IMR-90 (cell line): ENCODE results near the gene ERC2. TPM values are rescaled to one million over a fixed set of nuclear protein-coding genes. Genes with fewer than 3 reads are reported as not detected.

Experiments used
- ATAC-seq: fragments of 200-7000 bp; cut with Tn5 transposase; 2 replicates; pipeline ENCODE4 v1.9.1; 2020; ENCODE audit warnings: low read depth, mild to moderate bottlenecking, moderate library complexity
- BruUV-seq: library from RNA; stranded (reverse); fragments of 400-500 nt; replicated peaks from 2 replicates; lab custom pipeline; 2021; lab: Mats Ljungman, UMichigan
- CTCF ChIA-PET: fragments of 300-600 bp; formaldehyde crosslinking; extraction: SDS; loops from one replicate; lab custom pipeline; 2021; ENCODE audit warnings: antibody characterized with exemption; lab: Yijun Ruan, JAX
- POLR2A ChIA-PET: fragments of 300-600 bp; sonication (Branson Sonifier 250); formaldehyde crosslinking; loops from one replicate; lab custom pipeline; 2022; ENCODE audit warnings: antibody characterized with exemption; ENCODE audit not compliant: unreplicated experiment; lab: Charles Lee
- DNase-seq: peaks from one replicate; pipeline ENCODE4 v3.0.0; 2013
- H2AFZ ChIP-seq: replicated peaks from 2 replicates; pipeline ENCODE3; 2013; ENCODE audit warnings: low read length, mild to moderate bottlenecking; ENCODE audit not compliant: poor library complexity
- H2AK5ac ChIP-seq: 2 replicates; pipeline ENCODE4 v1.6.1; 2013; ENCODE audit warnings: low read depth, low read length, inconsistent platforms
- H2AK9ac ChIP-seq: replicated peaks from 2 replicates; pipeline ENCODE3; 2013; ENCODE audit warnings: mild to moderate bottlenecking, low read depth, low read length, moderate library complexity; ENCODE audit not compliant: poor library complexity
- H2BK120ac ChIP-seq: 2 replicates; pipeline ENCODE4 v1.6.1; 2013; ENCODE audit warnings: low read depth, low read length, inconsistent platforms
- H2BK15ac ChIP-seq: 3 replicates; pipeline ENCODE4 v1.6.1; 2013; ENCODE audit warnings: low read depth, low read length, inconsistent platforms
- H2BK20ac ChIP-seq: 2 replicates; pipeline ENCODE4 v1.6.1; 2013; ENCODE audit warnings: low read depth, mild to moderate bottlenecking, inconsistent platforms, low read length, moderate library complexity
- H2BK5ac ChIP-seq: 2 replicates; pipeline ENCODE4 v1.6.1; 2013; ENCODE audit warnings: mild to moderate bottlenecking, low read depth, low read length, inconsistent platforms; ENCODE audit not compliant: poor library complexity, severe bottlenecking
- H3K14ac ChIP-seq: replicated peaks from 2 replicates; pipeline ENCODE4 v1.6.1; 2013; ENCODE audit warnings: low read depth, low read length, inconsistent platforms
- H3K18ac ChIP-seq: 2 replicates; pipeline ENCODE4 v1.6.1; 2013; ENCODE audit warnings: low read depth, low read length, control low read depth
- H3K23ac ChIP-seq: 2 replicates; pipeline ENCODE4 v1.6.1; 2013; ENCODE audit warnings: low read depth, low read length, inconsistent platforms
- H3K27ac ChIP-seq: 2 replicates; pipeline ENCODE4 v1.5.1; 2013; ENCODE audit warnings: mild to moderate bottlenecking, control low read depth, low read length; ENCODE audit not compliant: insufficient read depth
- H3K27me3 ChIP-seq: 2 replicates; pipeline ENCODE4 v1.6.1; 2013; ENCODE audit warnings: low read length; ENCODE audit not compliant: control insufficient read depth, insufficient read depth
- H3K36me3 ChIP-seq: 2 replicates; pipeline ENCODE4 v1.6.1; 2013; ENCODE audit warnings: low read length, mixed read lengths; ENCODE audit not compliant: control insufficient read depth, insufficient read depth
- H3K4ac ChIP-seq: 2 replicates; pipeline ENCODE4 v1.6.1; 2013; ENCODE audit warnings: low read depth, low read length, inconsistent platforms
- H3K4me1 ChIP-seq: 2 replicates; pipeline ENCODE4 v1.6.1; 2013; ENCODE audit warnings: low read length, mixed read lengths; ENCODE audit not compliant: control insufficient read depth, insufficient read depth
- H3K4me2 ChIP-seq: 2 replicates; pipeline ENCODE4 v1.6.1; 2013; ENCODE audit warnings: low read depth, mild to moderate bottlenecking, control low read depth, low read length, moderate library complexity
- H3K4me3 ChIP-seq: 2 replicates; pipeline ENCODE4 v1.5.1; 2013; ENCODE audit warnings: low read depth, mild to moderate bottlenecking, control low read depth, low read length, moderate library complexity; ENCODE audit not compliant: insufficient read depth
- H3K56ac ChIP-seq: 2 replicates; pipeline ENCODE4 v1.6.1; 2013; ENCODE audit warnings: low read length, inconsistent platforms; ENCODE audit not compliant: insufficient read depth; ENCODE audit errors: extremely low read depth
- H3K79me1 ChIP-seq, 2 experiments: 2 replicates each; pipeline ENCODE4 v1.6.1; 2013; ENCODE audit warnings: low read length in 2 of 2, inconsistent platforms in 1 of 2, low read depth in 1 of 2
- H3K9ac ChIP-seq: 2 replicates; pipeline ENCODE4 v1.6.1; 2013; ENCODE audit warnings: low read depth, low read length, control low read depth
- H3K9me1 ChIP-seq: 2 replicates; pipeline ENCODE4 v1.6.1; 2013; ENCODE audit warnings: low read length, inconsistent platforms; ENCODE audit not compliant: insufficient read depth
- H3K9me3 ChIP-seq: 2 replicates; pipeline ENCODE4 v1.6.1; 2013; ENCODE audit warnings: low read length; ENCODE audit not compliant: control insufficient read depth, insufficient read depth
- H4K20me1 ChIP-seq: 2 replicates; pipeline ENCODE4 v1.6.1; 2013; ENCODE audit warnings: low read length, inconsistent platforms; ENCODE audit not compliant: insufficient read depth
- H4K5ac ChIP-seq: 2 replicates; pipeline ENCODE4 v1.6.1; 2013; ENCODE audit warnings: mild to moderate bottlenecking, low read depth, low read length, control low read depth
- H4K8ac ChIP-seq, 2 experiments: 2 replicates each; pipeline ENCODE4 v1.6.1; 2013; ENCODE audit warnings: low read depth in 2 of 2, low read length in 2 of 2, control low read depth in 1 of 2, inconsistent platforms in 1 of 2
- H4K91ac ChIP-seq: 2 replicates; pipeline ENCODE4 v1.6.1; 2013; ENCODE audit warnings: low read depth, low read length, inconsistent platforms; ENCODE audit not compliant: insufficient read depth
- BHLHE40 ChIP-seq: fragments of 150-350 bp; IDR thresholded peaks from 2 replicates; pipeline ENCODE4 v1.6.1; 2016; ENCODE audit warnings: mild to moderate bottlenecking, low read depth, low read length
- CEBPB ChIP-seq: IDR thresholded peaks from 2 replicates; pipeline ENCODE4 v1.6.1; 2012; ENCODE audit warnings: low read depth, low read length, improper control_type of control experiment
- CTCF ChIP-seq: conservative IDR thresholded peaks from 2 replicates; pipeline ENCODE4 v1.5.1; 2012; ENCODE audit warnings: mild to moderate bottlenecking, low read depth, low read length, improper control_type of control experiment
- ELK1 ChIP-seq: fragments of 150-350 bp; IDR thresholded peaks from 2 replicates; pipeline ENCODE4 v1.6.1; 2016; ENCODE audit warnings: low read depth, mild to moderate bottlenecking, low read length, moderate library complexity, borderline replicate concordance
- FOS ChIP-seq: fragments of 150-350 bp; IDR thresholded peaks from 2 replicates; pipeline ENCODE4 v1.6.1; 2016; ENCODE audit warnings: low read depth, low read length
- MAFK ChIP-seq: IDR thresholded peaks from 2 replicates; pipeline ENCODE4 v1.6.1; 2012; ENCODE audit warnings: low read depth, low read length, improper control_type of control experiment
- MAZ ChIP-seq: IDR thresholded peaks from 2 replicates; pipeline ENCODE4 v1.6.1; 2012; ENCODE audit warnings: low read depth, mild to moderate bottlenecking, low read length, improper control_type of control experiment, moderate library complexity, borderline replicate concordance
- MXI1 ChIP-seq: IDR thresholded peaks from 2 replicates; pipeline ENCODE4 v1.6.1; 2012; ENCODE audit warnings: low read depth, mild to moderate bottlenecking, low read length, moderate library complexity, borderline replicate concordance
- NFE2L2 ChIP-seq: fragments of 150-350 bp; IDR thresholded peaks from 2 replicates; pipeline ENCODE4 v1.6.1; 2016; ENCODE audit warnings: low read depth, mild to moderate bottlenecking, low read length
- POLR2A ChIP-seq: IDR thresholded peaks from 2 replicates; pipeline ENCODE4 v1.6.1; 2012; ENCODE audit warnings: mild to moderate bottlenecking, low read depth, low read length
- RAD21 ChIP-seq: IDR thresholded peaks from 2 replicates; pipeline ENCODE4 v1.6.1; 2012; ENCODE audit warnings: low read length, improper control_type of control experiment
- RCOR1 ChIP-seq: IDR thresholded peaks from 2 replicates; pipeline ENCODE4 v1.6.1; 2012; ENCODE audit warnings: mild to moderate bottlenecking, low read length, improper control_type of control experiment; ENCODE audit not compliant: insufficient replicate concordance
- RFX5 ChIP-seq: IDR thresholded peaks from 2 replicates; pipeline ENCODE4 v1.8.0; 2012; ENCODE audit warnings: low read depth, mild to moderate bottlenecking, low read length, moderate library complexity
- USF2 ChIP-seq: fragments of 150-350 bp; IDR thresholded peaks from 2 replicates; pipeline ENCODE4 v1.6.1; 2017; ENCODE audit warnings: mild to moderate bottlenecking, antibody characterized with exemption, low read length, low read depth
- WGBS, 2 experiments: methylation state at CpG; one replicate each; pipeline versions ENCODE4 v1.1.5 to v1.1.7; 2013; ENCODE audit warnings: missing lambda C conversion rate in 2 of 2; ENCODE audit not compliant: insufficient read length in 1 of 2; ENCODE audit errors: extremely low coverage in 2 of 2; 5-methylcytosine and 5-hydroxymethylcytosine counted together
- dilution Hi-C: fragments of 300-500 bp; cut with HindIII; formaldehyde crosslinking; loops from one replicate; pipeline ENCODE4 v1.14.3; 2018; ENCODE audit warnings: low sequenced_read_pairs; ENCODE audit not compliant: unreplicated experiment
- in situ Hi-C: fragments of 300-500 bp; cut with MboI; formaldehyde crosslinking; loops from 3 replicates; pipeline ENCODE4 v1.14.3; 2019; ENCODE audit warnings: low sequenced_read_pairs, inconsistent platforms, mixed read lengths
- intact Hi-C: fragments of 100-400 bp; cut with micrococcal nuclease; formaldehyde crosslinking; loops from 2 replicates; pipeline ENCODE4 v1.10.0; 2022
- polyA plus RNA-seq, 3 experiments: library from polyadenylated mRNA; depleted of rRNA; stranded (reverse); fragments of >200 nt; gene quantifications; 2 replicates each; pipeline ENCODE4 v1.2.3, GENCODE V29; 2012; ENCODE audit warnings: low replicate concordance in 1 of 3
- total RNA-seq: library from RNA; depleted of rRNA; stranded (reverse); fragments of >200 nt; gene quantifications from 2 replicates; pipeline ENCODE4 v1.2.3, GENCODE V29; 2012

ERC2 gene
- total and polyA plus RNA-seq, 2 of the 4 experiments (the other 2 are of a cell fraction), result 0.17 to 0.18 TPM

GRCh38 chr3:56277236-56277635 lies 191.0 kb downstream of the ERC2 start:
- Histone ChIP-seq H3K9ac (no peak overlapping the region), H3K9me1 (no peaks in the 10 kb centered on the region), H3K4me1 (no peaks in the 10 kb centered on the region), H3K79me1 (no peaks in the 10 kb centered on the region), H4K8ac (no peak overlapping the region), H2BK20ac (no peak overlapping the region), H4K20me1 (no peaks in the 10 kb centered on the region), H2AFZ (no peak overlapping the region), H2BK5ac (no peak overlapping the region), H4K5ac (no peak overlapping the region), H3K4ac (no peak overlapping the region), H2AK9ac (no peak overlapping the region), H4K91ac (no peak overlapping the region), H3K4me3 (no peak overlapping the region), H3K36me3 (no peaks in the 10 kb centered on the region), H3K23ac (no peak overlapping the region), H3K27ac (no peak overlapping the region), H3K14ac (no peak overlapping the region), H3K27me3 (no peaks in the 10 kb centered on the region), H2BK120ac (no peak overlapping the region), H3K18ac (no peak overlapping the region), H2BK15ac (no peak overlapping the region), H3K4me2 (no peak overlapping the region), H3K9me3 (no peaks in the 10 kb centered on the region), H2AK5ac (no peak overlapping the region), H3K56ac (no peak overlapping the region)
- dilution Hi-C loops, result no loop called here
- ChIA-PET POLR2A (no interaction called here), CTCF (no interaction called here)
- TF ChIP-seq FOS (no peak), MXI1 (no peak), POLR2A (no peak), NFE2L2 (no peak), RCOR1 (no peak), BHLHE40 (no peak), CEBPB (no peak), MAFK (no peak), MAZ (no peak), USF2 (no peak), ELK1 (no peak), CTCF (no peak), RAD21 (no peak), RFX5 (no peak)
- no TSS peak for BruUV-seq
- in situ Hi-C loops, result no loop called here
- ATAC-seq (no peak), DNase-seq (no peak)
- 0% methylated on average over 1 of the region's 1 CpG; no CpG with 5 or more reads in 1 of the 2 experiments for WGBS, 2 experiments
- intact Hi-C loops, result no loop called here
